Kidney (tissue), 14 donors: ENCODE data around the gene RNU6-8. TPM values are rescaled to one million over a fixed set of nuclear protein-coding genes. Genes with fewer than 3 reads are reported as not detected.

ENCODE experiments used
- DNase-seq, 5 donors: peaks; one replicate each; pipeline ENCODE4 v3.0.0-alpha.2; 2013 to 2020
- FAIRE-seq: peaks from 2 replicates; lab custom pipeline; 2012; peaks lifted over from hg19 to GRCh38; lab: Jason Lieb, UNC
- H3K27ac ChIP-seq, 2 donors: one replicate each; pipeline ENCODE4 v1.7.0; 2013; ENCODE audit warnings: low read depth in 2 of 2, low read length in 2 of 2, inconsistent platforms in 1 of 2
- H3K27me3 ChIP-seq: one replicate; pipeline ENCODE4 v1.7.1; 2013; ENCODE audit warnings: low read length, inconsistent platforms; ENCODE audit not compliant: control insufficient read depth, insufficient read depth
- H3K36me3 ChIP-seq, 3 donors: one replicate each; pipeline versions ENCODE4 v1.7.0 to v1.7.1; 2013; ENCODE audit warnings: low read length in 3 of 3, control low read depth in 1 of 3, inconsistent platforms in 1 of 3; ENCODE audit not compliant: insufficient read depth in 3 of 3, control insufficient read depth in 2 of 3
- H3K4me1 ChIP-seq, 3 donors: one replicate each; pipeline versions ENCODE4 v1.7.0 to v1.7.1; 2013; ENCODE audit warnings: low read length in 3 of 3, inconsistent platforms in 1 of 3, low read depth in 1 of 3; ENCODE audit not compliant: control insufficient read depth in 2 of 3, insufficient read depth in 2 of 3
- H3K4me3 ChIP-seq, 3 donors: one replicate each; pipeline versions ENCODE4 v1.7.0 to v1.8.1; 2013; ENCODE audit warnings: low read length in 3 of 3, control low read depth in 1 of 3, inconsistent platforms in 1 of 3
- H3K9ac ChIP-seq, 3 donors: one replicate each; pipeline versions ENCODE4 v1.7.0 to v1.7.1; 2013; ENCODE audit warnings: low read length in 3 of 3, control low read depth in 1 of 3, inconsistent platforms in 1 of 3
- H3K9me3 ChIP-seq, 3 donors: one replicate each; pipeline versions ENCODE4 v1.7.0 to v1.7.1; 2013; ENCODE audit warnings: low read length in 3 of 3, control low read depth in 1 of 3, inconsistent platforms in 1 of 3; ENCODE audit not compliant: control insufficient read depth in 2 of 3, insufficient read depth in 1 of 3
- intact Hi-C: fragments of 100-400 bp; cut with DNase I; formaldehyde crosslinking; loops from one replicate; pipeline ENCODE4 v1.11.1; 2022
- polyA plus RNA-seq: library from polyadenylated mRNA; stranded (reverse); fragments of 350-450 nt; fragmentation: Illumina TruSeq; extraction: RNeasy Lipid Tissue Mini Kit (QIAGEN cat#74804); gene quantifications from one replicate; pipeline ENCODE4 v1.2.3, GENCODE V29; 2014; ENCODE audit warnings: low read depth, low replicate concordance; ENCODE audit not compliant: insufficient read depth
- total RNA-seq: library from RNA; stranded (reverse); fragmentation: NEBNext Ultra II Directional; extraction: Animal tissue kit (Norgen Biotek cat#: 25700); gene quantifications from one replicate; pipeline ENCODE4 v1.2.1, GENCODE V29; 2021
- TF ChIP-seq, protein P1 (sequence below): IDR thresholded peaks from 3 replicates; pipeline ENCODE4 v1.5.1; 2012; ENCODE audit warnings: mild to moderate bottlenecking, moderate library complexity, borderline replicate concordance; ENCODE audit not compliant: insufficient read depth; ENCODE audit errors: extremely low read depth
- donor health status: control.
- donor health status: control.
- donor health status: control.
- donor health status: control.
- donor health status: control.
- donor health status: DM: yes; HTN: yes; CAD: no.
- donor health status: Normal renal cell carcinoma (clear cell type).

Gene RNU6-8
- total and polyA plus RNA-seq, 2 donors from 2014 or later = not detected

DNA sequence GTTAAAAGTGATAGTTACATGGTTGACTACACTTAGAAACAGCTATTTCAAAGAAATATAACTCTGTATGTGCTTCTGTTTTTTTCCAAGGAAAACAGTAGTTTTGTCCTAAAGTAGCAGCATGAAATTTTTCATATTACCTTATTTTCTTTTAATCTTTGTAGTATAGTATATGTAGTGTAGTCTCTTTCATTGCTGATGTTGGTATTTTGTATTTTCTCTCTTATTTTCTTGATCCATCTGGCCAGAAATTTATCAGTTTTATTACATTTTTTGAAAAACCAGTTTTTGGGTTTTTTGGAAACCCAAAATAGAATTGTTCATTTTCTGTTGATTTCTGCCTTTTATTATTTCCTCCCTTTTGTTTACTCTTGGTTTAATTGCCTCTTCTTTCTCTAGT lies 6.4 kb upstream of the RNU6-8 start:
- Histone ChIP-seq H3K27me3 (no peaks in the 10 kb centered on the region), H3K4me1 (no peaks in the 10 kb centered on the region), H3K4me3 (no peak overlapping the region), H3K9me3 (no peaks in the 10 kb centered on the region), H3K36me3 (no peaks in the 10 kb centered on the region), H3K9ac (no peak overlapping the region), H3K27ac (no peak overlapping the region)
- intact Hi-C loops = no loop called here
- no peak for FAIRE-seq
- TF ChIP-seq, protein P1, sequence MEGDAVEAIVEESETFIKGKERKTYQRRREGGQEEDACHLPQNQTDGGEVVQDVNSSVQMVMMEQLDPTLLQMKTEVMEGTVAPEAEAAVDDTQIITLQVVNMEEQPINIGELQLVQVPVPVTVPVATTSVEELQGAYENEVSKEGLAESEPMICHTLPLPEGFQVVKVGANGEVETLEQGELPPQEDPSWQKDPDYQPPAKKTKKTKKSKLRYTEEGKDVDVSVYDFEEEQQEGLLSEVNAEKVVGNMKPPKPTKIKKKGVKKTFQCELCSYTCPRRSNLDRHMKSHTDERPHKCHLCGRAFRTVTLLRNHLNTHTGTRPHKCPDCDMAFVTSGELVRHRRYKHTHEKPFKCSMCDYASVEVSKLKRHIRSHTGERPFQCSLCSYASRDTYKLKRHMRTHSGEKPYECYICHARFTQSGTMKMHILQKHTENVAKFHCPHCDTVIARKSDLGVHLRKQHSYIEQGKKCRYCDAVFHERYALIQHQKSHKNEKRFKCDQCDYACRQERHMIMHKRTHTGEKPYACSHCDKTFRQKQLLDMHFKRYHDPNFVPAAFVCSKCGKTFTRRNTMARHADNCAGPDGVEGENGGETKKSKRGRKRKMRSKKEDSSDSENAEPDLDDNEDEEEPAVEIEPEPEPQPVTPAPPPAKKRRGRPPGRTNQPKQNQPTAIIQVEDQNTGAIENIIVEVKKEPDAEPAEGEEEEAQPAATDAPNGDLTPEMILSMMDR = no peak
- DNase-seq = no peak

DNA sequence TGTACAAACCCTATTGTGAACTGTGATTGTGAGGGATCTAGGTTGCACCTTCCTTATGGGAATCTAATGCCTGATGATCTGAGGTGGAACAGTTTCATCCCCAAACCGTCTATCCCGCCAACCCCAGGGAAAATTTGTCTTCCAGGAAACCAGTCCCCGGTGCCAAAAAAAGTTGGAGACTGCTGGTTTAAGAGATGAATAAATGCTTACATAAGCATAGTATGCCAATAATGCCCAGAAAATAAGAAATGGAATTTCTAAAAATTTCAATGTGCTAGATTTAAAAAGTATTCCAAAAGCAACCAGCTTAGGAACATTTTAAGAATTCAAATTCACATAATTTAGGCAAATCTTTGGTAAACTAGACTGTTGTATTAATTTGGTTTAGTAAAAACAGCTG lies 5.4 kb upstream of the RNU6-8 start:
- H3K4me3 ChIP-seq = no peak overlapping the region
- TF ChIP-seq, protein P1 = no peak
- H3K27ac ChIP-seq = no peak overlapping the region
- DNase-seq = no peak
- intact Hi-C loops = no loop called here
- no peak overlapping the region for H3K9ac ChIP-seq
- H3K27me3 ChIP-seq = no peaks in the 10 kb centered on the region
- H3K9me3 ChIP-seq = no peaks in the 10 kb centered on the region
- FAIRE-seq = no peak
- no peaks in the 10 kb centered on the region for H3K36me3 ChIP-seq
- no peaks in the 10 kb centered on the region for H3K4me1 ChIP-seq

DNA sequence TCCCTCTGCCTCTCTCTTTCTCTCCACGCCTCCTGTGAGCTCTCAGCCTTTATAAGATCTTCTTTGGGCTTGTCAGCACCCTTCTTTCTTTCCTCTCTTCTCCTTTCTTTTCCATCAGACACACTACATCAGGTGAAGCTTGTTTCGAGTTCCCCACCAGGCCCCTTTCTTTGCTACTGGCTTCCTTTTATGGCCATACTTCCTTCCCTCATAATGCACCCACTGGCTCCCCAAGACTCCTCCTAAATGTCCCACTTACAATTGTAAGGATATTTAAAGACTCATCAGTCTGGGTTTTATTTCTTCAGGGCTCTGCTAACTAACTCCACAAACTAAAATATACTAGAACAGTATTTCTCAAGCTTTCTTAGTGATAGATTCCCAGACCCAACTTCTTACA lies 3.5 kb upstream of the RNU6-8 start:
- Histone ChIP-seq H3K27ac (no peak overlapping the region), H3K4me3 (no peak overlapping the region), H3K27me3 (no peaks in the 10 kb centered on the region), H3K36me3 (no peaks in the 10 kb centered on the region), H3K9me3 (no peaks in the 10 kb centered on the region), H3K9ac (no peak overlapping the region), H3K4me1 (peaks cover 0 to 4% (median 0%) of the 10 kb centered on the region in 3 donors)
- no peak for FAIRE-seq
- intact Hi-C loops = no loop called here
- no peak for DNase-seq
- TF ChIP-seq, protein P1 = no peak

DNA sequence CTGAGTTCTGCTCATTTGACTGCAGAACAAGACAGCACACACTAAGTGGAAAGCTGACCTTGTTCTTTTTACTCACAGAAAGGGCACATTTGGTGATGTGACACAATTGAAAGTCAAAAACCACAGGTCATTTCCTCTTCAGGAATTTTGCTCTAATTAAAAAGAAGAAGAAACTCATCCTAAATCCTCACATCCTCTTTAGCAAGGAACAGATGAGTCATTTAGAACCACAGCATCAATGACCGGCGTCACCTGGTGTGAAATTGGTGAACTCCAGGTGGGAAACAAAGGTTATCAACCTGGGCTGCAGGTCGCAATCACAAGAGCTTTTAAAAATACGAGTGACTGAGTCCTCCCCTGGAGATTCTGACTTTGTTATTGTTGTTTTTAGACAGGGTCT lies 2.9 kb upstream of the RNU6-8 start:
- Histone ChIP-seq H3K4me1 (peaks cover 0 to 4% (median 0%) of the 10 kb centered on the region in 3 donors), H3K9ac (no peak overlapping the region), H3K9me3 (no peaks in the 10 kb centered on the region), H3K4me3 (no peak overlapping the region), H3K27me3 (no peaks in the 10 kb centered on the region), H3K27ac (no peak overlapping the region), H3K36me3 (no peaks in the 10 kb centered on the region)
- DNase-seq = no peak
- TF ChIP-seq, protein P1 = no peak
- intact Hi-C loops = no loop called here
- FAIRE-seq = no peak
